OCI-LY7 (cell line): ENCODE results near the gene SLC22A25. TPM values are rescaled to one million over a fixed set of nuclear protein-coding genes. Genes with fewer than 3 reads are reported as not detected.

Experiments
- BruUV-seq: library from RNA; stranded (reverse); fragments of 400-500 nt; replicated peaks from 2 replicates; lab custom pipeline; 2021; lab: Mats Ljungman, UMichigan
- CTCF ChIA-PET: fragments of 300-600 bp; sonication (Branson Sonifier 250); formaldehyde crosslinking; loops from one replicate; lab custom pipeline; 2022; ENCODE audit warnings: antibody characterized with exemption; ENCODE audit not compliant: unreplicated experiment; lab: Charles Lee
- POLR2A ChIA-PET: fragments of 300-600 bp; sonication (Branson Sonifier 250); formaldehyde crosslinking; loops from one replicate; lab custom pipeline; 2022; ENCODE audit warnings: antibody characterized with exemption; lab: Charles Lee
- DNase-seq: peaks from one replicate; pipeline ENCODE4 v3.0.0-alpha.2; 2015; ENCODE audit warnings: low spot score
- H2AFZ ChIP-seq: fragments of 200-600 bp; sonication (generic), shearing (Covaris generic); 2 replicates; pipeline ENCODE4 v1.6.1; 2014; ENCODE audit warnings: mild to moderate bottlenecking, antibody characterized with exemption, low read length, moderate library complexity
- H3K27ac ChIP-seq: fragments of 200-600 bp; sonication (generic); 2 replicates; pipeline ENCODE4 v1.5.1; 2014; ENCODE audit warnings: mixed run types, low read depth, mild to moderate bottlenecking, moderate library complexity, low read length, inconsistent platforms; ENCODE audit not compliant: poor library complexity, severe bottlenecking
- H3K36me3 ChIP-seq: fragments of 200-600 bp; sonication (generic); 2 replicates; pipeline ENCODE4 v1.6.1; 2014; ENCODE audit warnings: mild to moderate bottlenecking, antibody characterized with exemption, low read length, moderate library complexity, mixed read lengths; ENCODE audit not compliant: insufficient read depth
- H3K4me1 ChIP-seq: fragments of 200-600 bp; sonication (generic); 2 replicates; pipeline ENCODE4 v1.5.1; 2014; ENCODE audit warnings: mild to moderate bottlenecking, low read length; ENCODE audit not compliant: insufficient read depth, poor library complexity, severe bottlenecking
- H3K4me2 ChIP-seq: fragments of 200-600 bp; sonication (generic); 2 replicates; pipeline ENCODE4 v1.6.1; 2014; ENCODE audit warnings: mild to moderate bottlenecking, low read length
- H3K4me3 ChIP-seq: fragments of 200-600 bp; sonication (generic); 2 replicates; pipeline ENCODE4 v1.5.1; 2014; ENCODE audit warnings: mild to moderate bottlenecking, low read depth, low read length; ENCODE audit not compliant: poor library complexity, severe bottlenecking
- H3K79me2 ChIP-seq: fragments of 200-600 bp; sonication (generic); 2 replicates; pipeline ENCODE4 v1.6.1; 2016; ENCODE audit warnings: low read depth, mild to moderate bottlenecking, low read length, moderate library complexity, mixed read lengths; ENCODE audit not compliant: insufficient read depth
- H3K9me2 ChIP-seq: fragments of 200-600 bp; sonication (generic); 2 replicates; pipeline ENCODE4 v1.6.1; 2016; ENCODE audit warnings: mild to moderate bottlenecking, low read length, mixed read lengths; ENCODE audit not compliant: insufficient read depth
- H3K9me3 ChIP-seq: fragments of 200-600 bp; sonication (generic); 2 replicates; pipeline ENCODE4 v1.6.1; 2014; ENCODE audit warnings: mild to moderate bottlenecking, mixed run types, low read length, mixed read lengths
- H4K20me1 ChIP-seq: fragments of 200-600 bp; sonication (generic); 2 replicates; pipeline ENCODE4 v1.6.1; 2014; ENCODE audit warnings: mild to moderate bottlenecking, antibody characterized with exemption, low read length, moderate library complexity, mixed read lengths; ENCODE audit not compliant: insufficient read depth
- EZH2phosphoT487 ChIP-seq: fragments of 200-600 bp; sonication (generic); IDR thresholded peaks from 2 replicates; pipeline ENCODE4 v1.6.1; 2018; ENCODE audit warnings: low read depth, borderline replicate concordance, mild to moderate bottlenecking, mixed run types, antibody characterized with exemption, low read length, moderate library complexity, mixed read lengths
- intact Hi-C: fragments of 100-400 bp; cut with micrococcal nuclease; formaldehyde crosslinking; loops from one replicate; pipeline ENCODE4 v1.10.0; 2022; ENCODE audit not compliant: unreplicated experiment
- total RNA-seq, 2 experiments: library from RNA; depleted of rRNA in 1 of 2; stranded (reverse); fragments of >200 nt in 1 of 2; shearing (Covaris generic) in 1 of 2; gene quantifications; 2 replicates each; pipeline ENCODE4 v1.2.3, GENCODE V29; 2014 to 2022
- TF ChIP-seq, protein P1 (sequence below): fragments of 200-600 bp; sonication (generic); conservative IDR thresholded peaks from 2 replicates; pipeline ENCODE4 v1.5.1; 2014; ENCODE audit warnings: mild to moderate bottlenecking, antibody characterized with exemption, low read length, moderate library complexity, mixed read lengths

SLC22A25 gene
- total RNA-seq, 2 experiments from 2014 or later, result not detected

DNA sequence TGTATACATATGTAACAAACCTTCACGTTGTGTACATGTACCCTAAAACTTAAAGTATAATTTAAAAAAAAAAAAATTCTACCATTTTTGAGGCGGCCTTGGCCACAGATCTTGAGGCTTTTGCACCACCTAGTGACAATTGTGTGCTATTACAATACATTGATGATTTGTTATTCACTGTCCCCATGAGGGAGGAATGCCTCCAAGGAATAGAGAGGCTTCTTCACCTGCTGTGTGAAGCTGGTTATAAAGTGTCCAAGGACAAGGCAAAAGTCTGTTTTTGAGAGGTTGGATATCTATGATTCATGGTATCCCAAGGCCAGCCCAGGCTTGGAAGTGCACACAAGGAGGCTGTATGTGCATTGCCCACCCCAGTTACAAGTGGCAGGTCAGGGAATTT is 30.7 kb downstream of the SLC22A25 start:
- intact Hi-C loops, result loop anchor here (1.0 to 2.0 kb wide), 2 partner anchors 178 to 306 kb away; no protein-coding TSS in a partner anchor
- H3K9me3 ChIP-seq, result no peaks in the 10 kb centered on the region
- H4K20me1 ChIP-seq, result no peaks in the 10 kb centered on the region
- TF ChIP-seq, protein P1, sequence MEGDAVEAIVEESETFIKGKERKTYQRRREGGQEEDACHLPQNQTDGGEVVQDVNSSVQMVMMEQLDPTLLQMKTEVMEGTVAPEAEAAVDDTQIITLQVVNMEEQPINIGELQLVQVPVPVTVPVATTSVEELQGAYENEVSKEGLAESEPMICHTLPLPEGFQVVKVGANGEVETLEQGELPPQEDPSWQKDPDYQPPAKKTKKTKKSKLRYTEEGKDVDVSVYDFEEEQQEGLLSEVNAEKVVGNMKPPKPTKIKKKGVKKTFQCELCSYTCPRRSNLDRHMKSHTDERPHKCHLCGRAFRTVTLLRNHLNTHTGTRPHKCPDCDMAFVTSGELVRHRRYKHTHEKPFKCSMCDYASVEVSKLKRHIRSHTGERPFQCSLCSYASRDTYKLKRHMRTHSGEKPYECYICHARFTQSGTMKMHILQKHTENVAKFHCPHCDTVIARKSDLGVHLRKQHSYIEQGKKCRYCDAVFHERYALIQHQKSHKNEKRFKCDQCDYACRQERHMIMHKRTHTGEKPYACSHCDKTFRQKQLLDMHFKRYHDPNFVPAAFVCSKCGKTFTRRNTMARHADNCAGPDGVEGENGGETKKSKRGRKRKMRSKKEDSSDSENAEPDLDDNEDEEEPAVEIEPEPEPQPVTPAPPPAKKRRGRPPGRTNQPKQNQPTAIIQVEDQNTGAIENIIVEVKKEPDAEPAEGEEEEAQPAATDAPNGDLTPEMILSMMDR, result peak; percentile 77
- no peak for TF ChIP-seq EZH2phosphoT487
- peak; percentile 22 for DNase-seq
- H3K36me3 ChIP-seq, result no peaks in the 10 kb centered on the region
- H2AFZ ChIP-seq, result no peak overlapping the region
- ChIA-PET POLR2A (no interaction called here), CTCF (no interaction called here)
- H3K27ac ChIP-seq, result no peak overlapping the region
- H3K9me2 ChIP-seq, result no peaks in the 10 kb centered on the region
- no peak overlapping the region for H3K4me2 ChIP-seq
- H3K4me1 ChIP-seq, result no peaks in the 10 kb centered on the region
- no peak overlapping the region for H3K4me3 ChIP-seq
- no TSS peak for BruUV-seq
- no peaks in the 10 kb centered on the region for H3K79me2 ChIP-seq

DNA sequence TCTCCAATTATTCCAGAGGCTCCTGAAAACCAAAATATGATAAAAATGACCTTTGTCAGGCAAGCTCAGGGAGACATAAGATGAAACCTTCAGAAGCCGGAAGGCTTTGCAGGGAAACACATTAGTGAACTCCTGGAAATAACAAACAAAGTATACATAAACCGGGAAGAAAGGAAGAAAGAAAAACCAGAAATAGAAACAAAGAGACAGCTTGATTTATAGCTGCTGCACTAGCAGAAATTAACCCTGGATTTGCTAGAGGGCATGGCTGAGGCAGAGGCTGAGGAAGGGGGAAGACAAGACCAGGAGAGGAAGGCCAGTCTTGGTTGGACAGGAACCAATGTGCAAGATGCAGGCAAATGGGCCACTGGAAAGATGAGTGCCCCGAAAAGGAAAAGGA is 33.3 kb downstream of the SLC22A25 start:
- TF ChIP-seq, protein P1, result no peak
- TF ChIP-seq EZH2phosphoT487, result no peak
- Histone ChIP-seq H3K27ac (no peak overlapping the region), H3K4me2 (no peak overlapping the region), H3K4me3 (no peak overlapping the region), H2AFZ (no peak overlapping the region), H3K36me3 (no peaks in the 10 kb centered on the region), H3K9me3 (no peaks in the 10 kb centered on the region), H3K9me2 (no peaks in the 10 kb centered on the region), H4K20me1 (no peaks in the 10 kb centered on the region), H3K4me1 (no peaks in the 10 kb centered on the region), H3K79me2 (no peaks in the 10 kb centered on the region)
- CTCF ChIA-PET, result no interaction called here
- POLR2A ChIA-PET, result no interaction called here
- no peak for DNase-seq
- intact Hi-C loops, result no loop called here
- no TSS peak for BruUV-seq

Other genes with a start within 250 kb of the SLC22A25 start
- not detected in 2 replicates for gene SLC22A8, start 227.8 kb downstream of the SLC22A25 start, total RNA-seq (2014; rRNA removed; shearing (Covaris generic))
- not detected in 2 replicates for gene SLC22A8, start 227.8 kb downstream of the SLC22A25 start, total RNA-seq (2022)
- not detected in 2 replicates for gene SLC22A24, start 99.4 kb downstream of the SLC22A25 start, total RNA-seq (2014; rRNA removed; shearing (Covaris generic))
- gene SLC22A24, start 99.4 kb downstream of the SLC22A25 start, total RNA-seq (2022), result not detected in 2 replicates
- gene SLC22A9, start 126.2 kb upstream of the SLC22A25 start, total RNA-seq (2014; rRNA removed; shearing (Covaris generic)), result not detected in 2 replicates
- not detected in 2 replicates for gene SLC22A9, start 126.2 kb upstream of the SLC22A25 start, total RNA-seq (2022)
- not detected in 2 replicates for gene PLAAT5, start 247.6 kb upstream of the SLC22A25 start, total RNA-seq (2014; rRNA removed; shearing (Covaris generic))
- gene PLAAT5, start 247.6 kb upstream of the SLC22A25 start, total RNA-seq (2022), result not detected in 2 replicates